ENCODE data around the gene WNK2.
"Not testable (repeated sequence)": the region's sequence is repeated elsewhere in the genome, so short reads cannot be mapped to it uniquely, and the experiment has no call there.

Gene WNK2

DNA sequence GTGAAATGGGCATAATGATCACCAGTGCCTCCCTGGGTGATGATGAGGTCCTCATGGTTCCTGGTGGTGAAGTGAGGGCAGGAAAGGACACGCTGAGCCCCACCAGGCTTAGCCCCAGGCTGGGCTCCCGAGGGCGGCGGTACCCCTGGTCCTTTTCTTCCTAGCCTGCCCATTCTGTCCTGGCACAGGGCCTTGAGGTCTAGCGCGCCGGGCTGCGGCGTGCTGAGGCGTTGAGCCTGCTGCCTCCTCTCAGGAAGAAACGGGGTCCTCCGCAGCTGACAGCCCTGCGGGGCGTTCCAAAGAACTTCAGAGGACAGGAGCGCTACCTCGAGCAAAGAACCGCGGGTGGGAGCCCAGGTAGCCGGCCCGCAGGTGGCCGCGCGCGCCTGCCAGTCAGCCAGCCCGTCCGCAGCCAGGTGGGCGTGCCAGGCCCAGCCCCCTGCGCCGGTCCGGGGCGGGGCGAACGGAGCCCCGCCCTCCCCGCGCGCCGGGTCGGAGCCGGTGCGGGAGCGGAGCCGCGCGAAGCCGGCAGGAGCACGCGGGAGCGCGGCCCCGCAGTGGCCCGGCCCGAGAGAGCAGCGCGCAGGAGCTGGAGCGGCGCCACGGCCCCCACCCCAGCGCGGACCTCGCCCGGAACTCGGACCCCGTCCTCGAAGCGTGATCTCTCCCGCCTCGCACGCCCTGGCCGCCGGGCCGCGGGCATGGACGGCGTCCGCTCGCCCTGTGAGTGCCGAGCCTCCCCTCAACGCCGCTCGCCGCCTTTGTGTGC is at the start of gene WNK2:
WNK2 (plus strand) TSS at position 477 of the 769 bp plus-strand sequence. CDS start 791 bp downstream, outside the sequence.
- DNase-seq, result no peak

GRCh38 chr9:93134740-93135444 is 49.0 kb upstream of the WNK2 start:
- DNase-seq, result no peak

- peak in 1 of 2 experiments; percentile 77 for DNase-seq
Observed at GRCh38 chr9:93136011-93136440, 47.9 kb upstream of the WNK2 start.

GRCh38 chr9:93137362-93137761 is 46.6 kb upstream of the WNK2 start:
- DNase-seq, result no peak

DNA sequence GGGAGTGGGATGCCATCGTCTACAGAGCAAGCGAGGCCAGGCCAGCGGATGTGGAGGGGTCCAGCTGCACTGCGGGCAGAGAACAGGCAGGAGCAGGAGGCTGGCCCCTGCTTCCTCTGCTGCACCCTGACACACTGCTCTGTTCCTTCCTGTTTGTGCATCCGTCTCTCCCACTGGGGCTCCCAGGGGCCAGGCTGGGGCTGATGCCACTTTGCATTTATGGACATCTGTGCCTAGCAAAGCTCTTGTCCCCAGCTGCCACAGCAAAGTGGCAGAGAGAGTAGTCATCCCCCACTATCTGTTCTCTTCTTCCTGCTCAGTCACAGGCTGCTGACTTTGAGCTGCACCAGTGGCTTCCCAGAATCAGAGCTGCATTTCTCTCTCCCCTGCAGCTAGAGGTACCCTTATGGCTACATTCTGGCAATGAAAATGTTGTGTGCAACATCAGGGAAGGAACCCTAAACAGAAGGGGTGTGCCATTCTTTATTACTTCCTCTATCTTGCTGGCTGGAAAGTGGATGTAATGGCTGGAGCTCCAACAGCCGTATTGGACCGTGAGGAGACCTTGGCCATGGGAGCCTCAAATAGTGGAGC is 45.7 kb upstream of the WNK2 start:
- DNase-seq, result no peak

DNA sequence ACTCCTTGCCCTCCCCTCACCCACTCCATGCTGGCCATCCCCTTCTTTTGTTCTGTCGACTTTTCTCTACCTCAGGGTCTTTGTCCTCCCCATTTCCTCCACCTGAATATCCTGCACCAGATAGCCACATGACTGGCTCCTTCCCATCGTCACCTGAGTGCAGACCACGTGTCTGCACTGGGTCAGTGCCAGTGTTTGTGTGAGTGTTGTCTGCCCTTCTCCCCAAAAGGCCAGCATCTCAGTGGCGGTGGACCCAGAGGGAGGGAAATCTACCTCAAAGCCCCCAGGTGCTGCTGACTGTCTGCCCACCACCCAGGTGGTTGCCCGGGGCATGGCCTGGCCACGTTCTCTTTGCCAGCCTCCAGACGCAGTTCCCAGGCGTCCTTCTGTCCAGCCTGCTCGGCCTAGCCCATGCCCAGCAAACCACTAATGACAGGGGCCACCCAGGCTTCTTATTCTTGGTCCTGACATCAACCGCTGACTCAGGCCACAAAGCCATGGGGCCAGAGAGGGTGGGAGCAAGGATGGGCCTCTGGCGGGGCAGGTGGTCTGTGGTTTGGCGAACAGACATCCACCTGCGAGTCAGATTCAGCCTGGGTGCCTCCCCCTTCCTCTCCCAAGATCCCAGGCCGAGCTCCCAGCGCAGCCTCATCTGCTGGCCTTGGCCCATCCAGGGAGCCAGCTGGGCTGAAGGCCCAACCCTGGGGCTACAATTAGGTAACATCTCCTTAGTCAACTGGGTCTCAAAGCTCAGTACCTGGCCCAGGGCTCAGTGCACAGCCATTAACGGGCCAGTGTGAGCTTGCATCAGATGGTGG is 44.4 kb upstream of the WNK2 start:
- DNase-seq, result no peak

DNA sequence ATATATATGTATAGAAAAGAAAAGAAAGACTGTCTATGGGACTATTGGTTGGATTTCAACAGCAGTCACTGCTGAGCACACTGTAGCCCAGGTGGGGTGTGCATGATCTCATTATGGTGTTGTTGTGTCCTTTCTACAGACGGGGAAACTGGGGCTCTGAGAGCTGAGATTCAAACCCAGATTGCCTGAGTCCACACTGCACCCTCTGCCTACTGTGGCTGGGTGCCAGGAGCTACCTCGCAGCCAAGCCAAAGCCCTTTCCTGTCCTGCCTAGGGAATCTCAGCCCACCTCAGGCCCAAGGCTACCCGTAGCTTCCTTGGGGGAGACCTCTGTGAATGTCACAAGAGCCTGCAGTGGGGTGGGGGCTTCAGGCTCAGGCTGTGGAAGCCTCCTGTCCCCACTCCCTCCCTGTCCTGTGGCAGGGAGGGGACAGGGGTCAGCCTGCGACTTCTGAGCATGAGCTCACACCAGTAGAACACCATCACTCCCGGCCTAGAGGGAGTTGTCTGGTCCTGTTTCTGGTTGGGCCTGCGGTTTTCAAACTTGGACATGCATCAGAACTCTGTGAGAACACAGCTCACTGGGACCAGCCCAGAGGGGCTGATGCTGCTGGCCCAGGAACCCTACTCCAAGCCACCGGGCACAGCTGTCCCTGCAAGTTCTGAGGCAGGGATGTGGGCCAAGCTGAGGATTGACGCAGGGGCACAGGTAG is 42.0 kb upstream of the WNK2 start:
- DNase-seq, result no peak

- DNase-seq, result peak in 1 of 2 experiments; percentile 52
Observed at GRCh38 chr9:93143830-93144530, 40.0 kb upstream of the WNK2 start.

DNA sequence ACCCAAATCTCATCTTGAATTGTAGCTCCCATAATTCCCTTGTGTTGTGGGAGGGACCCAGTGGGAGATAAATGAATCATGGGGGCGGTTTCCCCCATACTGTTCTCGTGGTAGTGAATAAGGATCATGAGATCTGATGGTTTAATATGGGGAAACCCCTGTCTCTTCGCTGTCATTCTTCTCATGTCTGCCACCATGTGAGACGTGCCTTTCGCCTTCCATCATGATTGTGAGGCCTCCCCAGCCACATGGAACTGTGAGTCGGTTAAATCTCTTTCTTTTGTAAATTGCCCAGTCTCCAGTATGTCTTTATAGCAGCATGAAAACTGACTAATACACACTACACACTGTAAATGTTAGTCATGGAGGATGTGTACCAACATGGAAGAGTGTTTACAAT is 37.2 kb upstream of the WNK2 start:
- not testable (repeated sequence) for DNase-seq

GRCh38 chr9:93147632-93148031 is 36.3 kb upstream of the WNK2 start:
- no peak for DNase-seq

DNA sequence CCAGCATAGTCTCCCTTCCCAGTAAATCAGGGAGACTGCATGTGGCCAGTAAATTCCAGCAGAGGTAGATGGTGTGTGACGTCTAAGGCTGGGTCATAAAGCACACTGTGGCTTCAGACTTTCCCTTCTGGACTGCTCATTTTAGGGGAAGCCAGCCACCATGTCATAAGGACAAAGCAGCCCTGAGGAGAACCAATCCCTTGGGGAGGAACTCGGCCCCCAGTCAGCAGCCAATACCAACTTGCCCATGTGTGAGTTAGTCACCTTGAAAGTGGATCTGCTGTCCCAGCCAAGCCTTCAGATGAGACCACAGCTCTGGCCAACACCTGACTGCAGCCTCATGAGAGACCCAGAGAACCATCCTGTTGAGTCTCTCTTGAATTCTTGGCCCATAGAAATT is 35.2 kb upstream of the WNK2 start:
- DNase-seq, result no peak

GRCh38 chr9:93149361-93149760 is 34.6 kb upstream of the WNK2 start:
- DNase-seq, result no peak

DNA sequence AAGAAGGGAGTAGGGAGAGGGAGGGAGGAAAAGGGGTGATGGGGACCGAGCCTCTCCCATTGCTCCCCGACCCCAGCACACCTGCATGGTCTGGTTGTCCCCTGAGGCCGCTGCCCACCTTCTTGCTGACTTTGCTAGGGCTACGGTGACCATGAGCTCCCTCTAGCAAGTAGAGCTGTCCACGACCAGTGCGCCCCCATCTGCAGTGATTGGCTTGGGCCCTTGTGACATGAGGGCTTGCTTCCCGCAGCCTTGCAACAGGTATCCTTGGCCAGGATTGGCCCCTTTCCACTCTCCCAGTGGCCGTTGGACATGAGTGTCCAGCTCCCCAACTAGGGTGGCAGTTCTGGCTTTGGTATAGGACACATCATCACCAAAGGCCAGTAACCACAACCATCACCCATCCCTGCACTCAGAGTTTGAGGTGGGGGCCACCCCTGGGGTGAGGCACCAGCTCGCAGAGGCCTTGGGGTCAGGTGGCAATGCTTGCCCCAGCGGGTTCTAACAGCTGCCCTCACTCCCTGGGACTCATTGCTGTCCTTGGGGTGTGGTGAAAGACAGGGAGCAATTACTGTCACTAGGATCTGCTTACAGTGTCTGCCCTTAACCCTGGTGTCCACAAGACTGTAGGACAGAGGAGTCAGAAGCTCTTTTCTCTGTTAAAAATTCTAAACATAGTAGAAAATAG is 32.7 kb upstream of the WNK2 start:
- no peak for DNase-seq

DNA sequence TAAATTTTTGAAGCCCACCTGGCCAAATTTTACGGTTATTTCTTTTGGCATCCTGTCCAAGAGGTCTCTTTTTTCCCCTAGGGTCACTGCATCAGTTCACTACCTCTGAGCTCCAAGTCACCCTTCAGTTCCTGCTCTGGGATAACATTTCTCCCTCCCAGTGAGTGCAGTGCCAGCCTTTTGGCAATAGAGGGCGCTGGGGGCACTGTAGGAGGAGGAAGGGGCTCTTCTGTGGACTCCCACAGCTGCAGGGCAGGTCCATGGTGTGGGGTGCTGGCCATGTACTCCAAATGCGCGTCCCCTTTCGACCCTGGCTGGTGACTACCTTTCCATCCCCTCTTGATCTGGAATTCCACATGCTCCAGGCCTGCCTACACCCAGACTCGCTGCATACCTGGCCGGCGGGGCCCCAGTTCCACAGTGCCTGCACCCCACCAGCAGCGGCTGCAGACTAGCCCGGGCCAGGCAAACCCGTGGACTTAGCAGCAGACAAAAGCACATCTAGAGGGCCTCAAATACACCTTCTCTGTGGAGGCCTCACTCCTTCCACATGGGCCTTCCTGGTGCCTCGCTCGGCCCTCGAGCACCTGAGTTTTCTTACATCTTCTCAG is 29.5 kb upstream of the WNK2 start:
- no peak for DNase-seq

GRCh38 chr9:93155716-93156474 is 28.0 kb upstream of the WNK2 start:
- DNase-seq, result peak; percentile 93 to 97

DNA sequence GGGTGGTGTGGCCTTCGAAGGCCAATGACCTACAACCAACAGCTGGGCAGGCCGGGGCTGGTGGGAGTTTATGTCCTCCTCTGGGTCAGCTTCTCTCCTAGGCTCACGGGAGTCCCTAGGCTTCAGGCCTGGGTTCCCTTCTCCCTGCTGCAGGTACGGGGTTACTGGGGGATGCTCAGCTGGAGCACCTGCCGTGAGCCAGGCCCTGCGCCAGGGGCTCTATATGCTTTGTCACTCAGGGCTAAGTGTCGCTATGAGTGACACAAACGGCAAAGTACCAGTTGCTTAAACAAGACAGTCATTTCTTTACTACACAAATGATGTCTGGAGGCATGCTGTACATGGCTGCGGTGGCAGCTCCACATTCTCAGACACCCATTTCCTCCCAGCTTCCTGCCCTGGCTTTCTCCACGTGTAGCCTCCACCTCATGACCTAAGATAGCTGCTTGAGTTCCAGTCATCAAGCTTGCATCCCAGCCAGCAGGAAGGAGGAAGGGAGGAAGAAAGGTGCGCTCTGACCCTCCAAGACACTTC is 27.4 kb upstream of the WNK2 start:
- no peak for DNase-seq

- peak in 1 of 2 experiments; percentile 65 for DNase-seq
Observed at GRCh38 chr9:93159601-93160471, 24.1 kb upstream of the WNK2 start.

DNA sequence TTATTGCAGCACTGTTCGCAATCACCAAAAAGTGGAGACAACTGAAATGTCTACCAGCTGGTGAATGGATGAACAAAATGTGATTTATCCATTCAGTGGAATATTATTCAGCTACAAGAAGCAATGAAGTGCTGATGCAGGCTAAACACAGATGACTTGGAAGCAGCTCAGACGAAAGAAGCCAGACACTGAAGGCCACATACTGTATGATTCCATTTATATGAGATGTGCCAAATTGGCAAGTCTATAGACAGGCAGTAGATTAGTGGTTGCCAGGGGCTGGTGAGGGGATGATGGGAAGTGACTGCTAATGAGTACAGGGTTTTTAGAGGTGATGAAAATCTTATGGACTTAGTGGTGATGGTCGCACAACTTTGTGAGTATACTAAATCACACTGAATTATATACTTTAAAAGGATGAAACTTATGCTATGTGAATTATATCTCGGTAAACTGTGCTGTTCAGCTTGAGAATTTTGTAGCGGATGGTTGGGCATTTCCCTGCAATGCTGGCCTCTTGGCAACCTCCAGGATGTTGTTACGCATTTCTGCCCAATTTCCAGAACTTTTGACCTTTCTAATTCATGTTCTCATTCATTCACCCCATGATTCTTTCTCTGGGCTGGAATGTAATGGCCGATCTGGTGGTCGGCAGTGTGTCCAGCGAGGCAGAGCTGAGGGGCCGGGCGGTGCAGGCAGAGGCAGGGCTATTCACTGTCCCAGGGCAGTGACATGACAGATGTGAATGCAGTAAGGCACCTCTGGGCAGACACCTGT is 22.0 kb upstream of the WNK2 start:
- peak in 1 of 2 experiments; percentile 35 for DNase-seq
